EL (cell line): ENCODE measurements around the gene G2E3.

Source experiments
- DNase-seq: peaks from one replicate; pipeline ENCODE4 v3.0.0-alpha.2; 2016

G2E3 gene

GRCh38 chr14:30657606-30658163 is 98.7 kb downstream of the G2E3 start:
- DNase-seq, result no peak

GRCh38 chr14:30658645-30659044 is 99.7 kb downstream of the G2E3 start:
- DNase-seq, result no peak

- no peak for DNase-seq
Observed at GRCh38 chr14:30669594-30669993, 110.6 kb downstream of the G2E3 start.
